Panc1 (cell line): ENCODE results near the gene ABCC4. TPM values are rescaled to one million over a fixed set of nuclear protein-coding genes. Genes with fewer than 3 reads are reported as not detected.
A peak's percentile ranks its signal among the peaks of the same experiment; 100 is the strongest.

Experiments used
- ATAC-seq: fragments of 200-7000 bp; cut with Tn5 transposase; 2 replicates; pipeline ENCODE4 v1.9.1; 2020; ENCODE audit warnings: mild to moderate bottlenecking, moderate library complexity
- BruUV-seq: library from RNA; stranded (reverse); fragments of 400-500 nt; replicated peaks from 2 replicates; lab custom pipeline; 2021; lab: Mats Ljungman, UMichigan
- CTCF ChIA-PET: fragments of 300-600 bp; sonication (Branson Sonifier 250); formaldehyde crosslinking; loops from one replicate; lab custom pipeline; 2022; ENCODE audit warnings: antibody characterized with exemption; lab: Charles Lee
- POLR2A ChIA-PET: fragments of 300-600 bp; sonication (Branson Sonifier 250); formaldehyde crosslinking; loops from one replicate; lab custom pipeline; 2022; ENCODE audit warnings: antibody characterized with exemption; lab: Charles Lee
- DNase-seq: peaks from one replicate; pipeline ENCODE4 v3.0.0-alpha.2; 2010; ENCODE audit warnings: low read depth, low spot score
- H3K27ac ChIP-seq: 2 replicates; pipeline ENCODE4 v1.5.1; 2011; ENCODE audit warnings: mild to moderate bottlenecking, low read length, inconsistent platforms
- H3K27me3 ChIP-seq: fragments of 200-500 bp; sonication (Bioruptor generic); 2 replicates; pipeline ENCODE4 v1.6.0; 2014; ENCODE audit warnings: low read length, inconsistent platforms; ENCODE audit not compliant: control insufficient read depth, insufficient read depth
- H3K36me3 ChIP-seq: fragments of 200-500 bp; sonication (Bioruptor generic); 2 replicates; pipeline ENCODE4 v1.5.1; 2014; ENCODE audit warnings: inconsistent platforms, mild to moderate bottlenecking, low read length, moderate library complexity; ENCODE audit not compliant: control insufficient read depth, insufficient read depth
- H3K4me1 ChIP-seq: 2 replicates; pipeline ENCODE4 v1.5.1; 2011; ENCODE audit warnings: inconsistent platforms, mild to moderate bottlenecking, low read length, moderate library complexity; ENCODE audit not compliant: control insufficient read depth, insufficient read depth
- H3K4me3 ChIP-seq, 2 experiments: 2 replicates each; pipeline ENCODE4 v1.5.1; 2011 to 2012; ENCODE audit warnings: low read depth in 2 of 2, low read length in 2 of 2, mild to moderate bottlenecking in 2 of 2, inconsistent platforms in 1 of 2, moderate library complexity in 1 of 2
- H3K9me3 ChIP-seq: fragments of 200-500 bp; sonication (Bioruptor generic); 2 replicates; pipeline ENCODE4 v1.5.1; 2014; ENCODE audit warnings: low read depth, mild to moderate bottlenecking, inconsistent platforms, low read length, moderate library complexity; ENCODE audit not compliant: control insufficient read depth, insufficient read depth
- POLR2AphosphoS5 ChIP-seq: IDR thresholded peaks from 2 replicates; pipeline ENCODE4 v1.6.1; 2012; ENCODE audit warnings: mild to moderate bottlenecking, low read depth, low read length, moderate library complexity
- REST ChIP-seq, 2 experiments: IDR thresholded peaks; 2 replicates each; pipeline ENCODE4 v1.6.1; 2011 to 2012; ENCODE audit warnings: low read depth in 2 of 2, control low read depth in 1 of 2, low read length in 1 of 2, mild to moderate bottlenecking in 1 of 2, moderate library complexity in 1 of 2; ENCODE audit not compliant: insufficient read depth in 1 of 2
- SIN3A ChIP-seq: IDR thresholded peaks from 2 replicates; pipeline ENCODE4 v1.6.1; 2012; ENCODE audit warnings: low read depth, mild to moderate bottlenecking, low read length, moderate library complexity, borderline replicate concordance; ENCODE audit not compliant: insufficient read depth
- TCF7L2 ChIP-seq: IDR thresholded peaks from 2 replicates; pipeline ENCODE4 v1.6.1; 2011; ENCODE audit warnings: mild to moderate bottlenecking, low read depth, low read length, inconsistent platforms
- in situ Hi-C: cut with HindIII; loops from 2 replicates; pipeline ENCODE4 v1.10.0; 2016; ENCODE audit warnings: low sequenced_read_pairs, low pct_unique_long_range_greater_than_20kb
- intact Hi-C: fragments of 100-400 bp; cut with micrococcal nuclease; formaldehyde crosslinking; loops from one replicate; pipeline ENCODE4 v1.10.0; 2022; ENCODE audit not compliant: unreplicated experiment
- total RNA-seq: library from RNA; stranded (reverse); gene quantifications from one replicate; pipeline ENCODE4 v1.2.1, GENCODE V29; 2021; ENCODE audit not compliant: unreplicated experiment
- TF ChIP-seq, protein P1 (sequence below): fragments of 450-650 bp; IDR thresholded peaks from 2 replicates; pipeline ENCODE4 v1.5.1; 2017; ENCODE audit warnings: mild to moderate bottlenecking

ABCC4 gene
- total RNA-seq, 1 experiment from 2014 or later: 69.3 TPM

DNA sequence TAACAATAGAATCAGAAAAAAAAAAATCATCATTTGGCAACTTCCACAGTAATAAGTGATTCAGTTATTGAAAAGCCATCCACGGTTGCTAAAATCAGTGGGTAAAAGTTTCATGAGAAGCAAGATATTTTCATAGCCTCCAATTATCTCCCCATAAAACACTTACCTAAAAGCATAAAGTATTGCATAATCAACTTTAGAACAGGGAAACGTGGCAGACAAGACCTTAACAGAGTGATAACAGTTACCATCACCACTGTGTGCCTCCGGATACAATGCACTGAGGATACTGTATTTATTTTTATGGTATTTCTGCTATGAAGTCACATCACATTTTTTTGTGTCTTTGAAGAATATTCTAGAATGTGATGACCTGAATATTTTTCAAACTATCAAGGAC is 37.0 kb downstream of the ABCC4 start:
- Histone ChIP-seq H3K36me3 (no peaks in the 10 kb centered on the region), H3K4me3 (no peak overlapping the region), H3K9me3 (no peaks in the 10 kb centered on the region), H3K4me1 (peaks cover 6% of the 10 kb centered on the region; the same call in 1 of the 2 replicates), H3K27ac (peak overlapping the region; percentile 39; the same call in 1 of the 2 replicates), H3K27me3 (no peaks in the 10 kb centered on the region)
- ChIA-PET CTCF (no interaction called here), POLR2A (no interaction called here)
- in situ Hi-C loops: no loop called here
- ATAC-seq (no peak), DNase-seq (no peak)
- intact Hi-C loops: no loop called here
- BruUV-seq: no TSS peak
- TF ChIP-seq REST (IDR thresholded peaks at IDR 0.05; ENCODE audit: insufficient read depth in 1 of 2, low read depth in 2 of 2, low read length in 1 of 2) (no peak), TCF7L2 (no peak), POLR2AphosphoS5 (no peak), SIN3A (no peak)
- TF ChIP-seq, protein P1, sequence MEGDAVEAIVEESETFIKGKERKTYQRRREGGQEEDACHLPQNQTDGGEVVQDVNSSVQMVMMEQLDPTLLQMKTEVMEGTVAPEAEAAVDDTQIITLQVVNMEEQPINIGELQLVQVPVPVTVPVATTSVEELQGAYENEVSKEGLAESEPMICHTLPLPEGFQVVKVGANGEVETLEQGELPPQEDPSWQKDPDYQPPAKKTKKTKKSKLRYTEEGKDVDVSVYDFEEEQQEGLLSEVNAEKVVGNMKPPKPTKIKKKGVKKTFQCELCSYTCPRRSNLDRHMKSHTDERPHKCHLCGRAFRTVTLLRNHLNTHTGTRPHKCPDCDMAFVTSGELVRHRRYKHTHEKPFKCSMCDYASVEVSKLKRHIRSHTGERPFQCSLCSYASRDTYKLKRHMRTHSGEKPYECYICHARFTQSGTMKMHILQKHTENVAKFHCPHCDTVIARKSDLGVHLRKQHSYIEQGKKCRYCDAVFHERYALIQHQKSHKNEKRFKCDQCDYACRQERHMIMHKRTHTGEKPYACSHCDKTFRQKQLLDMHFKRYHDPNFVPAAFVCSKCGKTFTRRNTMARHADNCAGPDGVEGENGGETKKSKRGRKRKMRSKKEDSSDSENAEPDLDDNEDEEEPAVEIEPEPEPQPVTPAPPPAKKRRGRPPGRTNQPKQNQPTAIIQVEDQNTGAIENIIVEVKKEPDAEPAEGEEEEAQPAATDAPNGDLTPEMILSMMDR: no peak

DNA sequence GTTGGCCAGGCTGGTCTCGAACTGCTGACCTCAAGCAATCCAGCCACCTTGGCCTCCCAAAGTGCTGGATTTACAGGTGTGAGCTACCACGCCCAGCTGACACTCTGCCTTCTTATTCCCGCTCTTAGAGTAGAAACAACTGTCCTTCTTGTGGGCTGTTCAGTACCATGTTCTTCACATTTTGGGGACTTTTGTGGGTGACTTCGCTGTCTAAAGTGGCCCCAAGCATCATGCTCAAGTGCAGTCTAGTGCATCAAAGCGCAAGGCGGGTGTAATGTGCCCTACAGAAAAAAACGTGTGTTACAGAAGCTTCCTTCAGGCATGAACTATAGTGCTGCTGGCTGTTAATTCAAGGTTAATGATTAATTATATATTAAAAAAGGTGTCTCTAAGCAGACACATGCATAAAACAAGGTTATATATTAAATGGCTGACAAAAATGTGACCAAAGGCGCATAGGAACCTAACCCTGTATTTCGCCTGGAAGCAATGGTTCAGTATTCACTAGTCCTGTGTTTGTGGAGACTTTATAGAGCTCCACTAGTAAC is 38.3 kb downstream of the ABCC4 start:
- no peak overlapping the region for H3K4me3 ChIP-seq
- no peak for TF ChIP-seq REST (IDR thresholded peaks at IDR 0.05; ENCODE audit: insufficient read depth in 1 of 2, low read depth in 2 of 2, low read length in 1 of 2)
- no peak for TF ChIP-seq TCF7L2
- TF ChIP-seq POLR2AphosphoS5: no peak
- TF ChIP-seq SIN3A: no peak
- H3K27ac ChIP-seq: 0 out of 2 replicates have a peak overlapping the region, but pooled peaks have one; percentile 18
- 0 out of 2 replicates have a peak, but pooled peaks cover 2% of the 10 kb centered on the region for H3K4me1 ChIP-seq
- ATAC-seq: no peak
- no peaks in the 10 kb centered on the region for H3K9me3 ChIP-seq
- no TSS peak for BruUV-seq
- intact Hi-C loops: no loop called here
- no peaks in the 10 kb centered on the region for H3K36me3 ChIP-seq
- no peaks in the 10 kb centered on the region for H3K27me3 ChIP-seq
- in situ Hi-C loops: no loop called here
- CTCF ChIA-PET: no interaction called here
- no peak for DNase-seq
- POLR2A ChIA-PET: interaction anchor here (0.7 kb wide), 1 partner anchor 416 kb away, joined by 9 read pairs; no protein-coding TSS in a partner anchor
